H1 (cell line): ENCODE measurements around the gene REPIN1. TPM values are rescaled to one million over a fixed set of nuclear protein-coding genes. Genes with fewer than 3 reads are reported as not detected.

Experiments used
- CTCF ChIA-PET: fragments of 300-600 bp; sonication (Branson Sonifier 250); formaldehyde crosslinking; loops from one replicate; lab custom pipeline; 2021; ENCODE audit not compliant: partially characterized antibody; lab: Charles Lee
- POLR2A ChIA-PET: fragments of 300-600 bp; sonication (Branson Sonifier 250); formaldehyde crosslinking; loops from one replicate; lab custom pipeline; 2021; ENCODE audit warnings: inconsistent platforms; ENCODE audit not compliant: partially characterized antibody; lab: Charles Lee
- DNase-seq, 2 experiments: peaks; one replicate each; pipeline versions ENCODE4 v3.0.0 to v3.0.0-alpha.2; 2010 to 2022; ENCODE audit warnings: low spot score in 2 of 2, low read depth in 1 of 2, mixed read lengths in 1 of 2
- FAIRE-seq: peaks from 2 replicates; lab custom pipeline; 2011; peaks lifted over from hg19 to GRCh38; lab: Jason Lieb, UNC
- H2AFZ ChIP-seq: 2 replicates; pipeline ENCODE4 v1.8.1; 2012; ENCODE audit warnings: low read length, inconsistent platforms
- H2AK5ac ChIP-seq: 2 replicates; pipeline ENCODE4 v1.6.1; 2013; ENCODE audit warnings: low read depth, low read length
- H2BK120ac ChIP-seq: replicated peaks from 2 replicates; pipeline ENCODE3; 2013; ENCODE audit warnings: low read depth, low read length, inconsistent platforms
- H2BK12ac ChIP-seq: 2 replicates; pipeline ENCODE4 v1.6.1; 2013; ENCODE audit warnings: low read depth, low read length
- H2BK15ac ChIP-seq: 2 replicates; pipeline ENCODE4 v1.6.1; 2013; ENCODE audit warnings: low read length
- H2BK20ac ChIP-seq: 2 replicates; pipeline ENCODE4 v1.6.1; 2013; ENCODE audit warnings: low read length
- H2BK5ac ChIP-seq: 2 replicates; pipeline ENCODE4 v1.6.1; 2013; ENCODE audit warnings: low read depth, low read length
- H3K14ac ChIP-seq: 2 replicates; pipeline ENCODE4 v1.6.1; 2013; ENCODE audit warnings: inconsistent platforms; ENCODE audit not compliant: insufficient read length
- H3K18ac ChIP-seq: 2 replicates; pipeline ENCODE4 v1.6.1; 2013; ENCODE audit warnings: low read length; ENCODE audit errors: extremely low read depth
- H3K23ac ChIP-seq: 2 replicates; pipeline ENCODE4 v1.6.1; 2013; ENCODE audit warnings: inconsistent platforms; ENCODE audit not compliant: insufficient read length
- H3K23me2 ChIP-seq: 2 replicates; pipeline ENCODE4 v1.6.1; 2013; ENCODE audit warnings: low read depth, low read length
- H3K27ac ChIP-seq: 2 replicates; pipeline ENCODE4 v1.6.1; 2011; ENCODE audit warnings: low read depth, low read length, inconsistent platforms
- H3K27me3 ChIP-seq, 4 experiments: replicated peaks in 1 of 4; 1 replicate in 1 of 4; 2 replicates in 3 of 4; pipeline versions ENCODE4 v1.6.1 to v1.8.1; 2011 to 2013; ENCODE audit warnings: low read length in 3 of 4, mild to moderate bottlenecking in 3 of 4, inconsistent platforms in 2 of 4, mixed read lengths in 2 of 4, moderate library complexity in 1 of 4; ENCODE audit not compliant: control insufficient read depth in 3 of 4, insufficient read depth in 3 of 4; ENCODE audit errors: extremely low read depth in 1 of 4
- H3K36me3 ChIP-seq, 4 experiments: 2 replicates each; pipeline versions ENCODE4 v1.6.1 to v1.8.1; 2011 to 2013; ENCODE audit warnings: mild to moderate bottlenecking in 4 of 4, low read length in 3 of 4, moderate library complexity in 2 of 4, control low read depth in 1 of 4, inconsistent platforms in 1 of 4; ENCODE audit not compliant: insufficient read depth in 4 of 4, control insufficient read depth in 2 of 4
- H3K4ac ChIP-seq: replicated peaks from 2 replicates; pipeline ENCODE3; 2013; ENCODE audit warnings: low read length, low read depth, mixed read lengths, inconsistent platforms; ENCODE audit not compliant: insufficient read length
- H3K4me1 ChIP-seq, 4 experiments: replicated peaks in 1 of 4; 1 replicate in 1 of 4; 2 replicates in 3 of 4; pipeline versions ENCODE4 v1.6.1 to v1.8.1; 2011 to 2013; ENCODE audit warnings: low read length in 3 of 4, inconsistent platforms in 2 of 4, mixed read lengths in 1 of 4; ENCODE audit not compliant: insufficient read depth in 4 of 4, control insufficient read depth in 3 of 4
- H3K4me2 ChIP-seq, 2 experiments: 2 replicates each; pipeline versions ENCODE4 v1.6.1 to v1.8.1; 2011 to 2013; ENCODE audit warnings: low read depth in 2 of 2, low read length in 2 of 2, control low read depth in 1 of 2, inconsistent platforms in 1 of 2, mild to moderate bottlenecking in 1 of 2; ENCODE audit not compliant: insufficient read depth in 1 of 2
- H3K4me3 ChIP-seq, 4 experiments: fragments of 200-600, 300-600 bp in 1 of 4; sonication (generic), shearing (Covaris generic), sonication (Bioruptor Twin) in 1 of 4; 2 replicates each; pipeline versions ENCODE4 v1.5.1 to v1.8.1; 2011 to 2016; ENCODE audit warnings: low read length in 4 of 4, low read depth in 3 of 4, control low read depth in 2 of 4, inconsistent platforms in 2 of 4, mild to moderate bottlenecking in 2 of 4, mixed read lengths in 1 of 4, moderate library complexity in 1 of 4; ENCODE audit not compliant: insufficient read depth in 2 of 4; ENCODE audit errors: extremely low read depth in 1 of 4
- H3K56ac ChIP-seq: replicated peaks from 2 replicates; pipeline ENCODE3; 2013; ENCODE audit warnings: low read depth, mild to moderate bottlenecking, mixed read lengths, low read length, inconsistent platforms; ENCODE audit not compliant: insufficient read length
- H3K79me1 ChIP-seq: 2 replicates; pipeline ENCODE4 v1.6.1; 2013; ENCODE audit warnings: low read depth, low read length, control low read depth
- H3K79me2 ChIP-seq, 2 experiments: 2 replicates each; pipeline versions ENCODE4 v1.6.1 to v1.8.1; 2012 to 2013; ENCODE audit warnings: low read length in 2 of 2, mild to moderate bottlenecking in 2 of 2, inconsistent platforms in 1 of 2; ENCODE audit not compliant: insufficient read depth in 2 of 2, control insufficient read depth in 1 of 2
- H3K9ac ChIP-seq, 4 experiments: replicated peaks in 1 of 4; 1 replicate in 1 of 4; 2 replicates in 3 of 4; pipeline versions ENCODE4 v1.6.1 to v1.8.1; 2011 to 2013; ENCODE audit warnings: low read depth in 3 of 4, low read length in 3 of 4, control low read depth in 2 of 4, mild to moderate bottlenecking in 2 of 4, moderate library complexity in 2 of 4, inconsistent platforms in 1 of 4; ENCODE audit errors: extremely low read depth in 1 of 4
- H3K9me3 ChIP-seq, 2 experiments: 2 replicates each; pipeline versions ENCODE4 v1.6.1 to v1.8.1; 2012 to 2013; ENCODE audit warnings: mild to moderate bottlenecking in 2 of 2, moderate library complexity in 2 of 2, control low read depth in 1 of 2, inconsistent platforms in 1 of 2, low read depth in 1 of 2, low read length in 1 of 2, mixed read lengths in 1 of 2; ENCODE audit not compliant: insufficient read depth in 2 of 2
- H4K20me1 ChIP-seq, 2 experiments: replicated peaks in 1 of 2; 2 replicates each; pipeline versions ENCODE3 to v1.8.1; 2011 to 2013; ENCODE audit warnings: inconsistent platforms in 2 of 2, low read length in 2 of 2, mild to moderate bottlenecking in 1 of 2; ENCODE audit not compliant: insufficient read depth in 2 of 2, control insufficient read depth in 1 of 2
- H4K5ac ChIP-seq: 2 replicates; pipeline ENCODE4 v1.6.1; 2013; ENCODE audit warnings: low read length, low read depth, mixed read lengths, inconsistent platforms; ENCODE audit not compliant: insufficient read length
- H4K8ac ChIP-seq: 2 replicates; pipeline ENCODE4 v1.8.0; 2013; ENCODE audit warnings: mild to moderate bottlenecking, moderate library complexity, low read length, inconsistent platforms; ENCODE audit not compliant: insufficient read depth; ENCODE audit errors: extremely low read depth
- H4K91ac ChIP-seq: replicated peaks from 2 replicates; pipeline ENCODE3; 2013; ENCODE audit warnings: low read length, mixed read lengths, inconsistent platforms; ENCODE audit not compliant: insufficient read length
- ASH2L ChIP-seq: fragments of 200-600, 300-600 bp; sonication (generic); IDR thresholded peaks from one replicate; pipeline ENCODE4 v1.7.1; 2017; ENCODE audit warnings: low read length
- CHD2 ChIP-seq: IDR thresholded peaks from 2 replicates; pipeline ENCODE4 v1.6.1; 2012; ENCODE audit warnings: low read length, improper control_type of control experiment
- KDM1A ChIP-seq: fragments of 200-600, 300-600 bp; sonication (generic); IDR thresholded peaks from 2 replicates; pipeline ENCODE4 v1.7.1; 2016; ENCODE audit warnings: mild to moderate bottlenecking, low read length, borderline replicate concordance
- RBBP5 ChIP-seq: IDR thresholded peaks from 2 replicates; pipeline ENCODE4 v1.7.1; 2012; ENCODE audit warnings: low read depth, mild to moderate bottlenecking, inconsistent platforms, low read length, moderate library complexity, borderline replicate concordance
- SP4 ChIP-seq: IDR thresholded peaks from 2 replicates; pipeline ENCODE4 v1.6.1; 2012; ENCODE audit warnings: low read length, inconsistent platforms
- SRF ChIP-seq: IDR thresholded peaks from 2 replicates; pipeline ENCODE4 v1.6.1; 2011; ENCODE audit warnings: mild to moderate bottlenecking, low read depth, low read length, moderate library complexity
- YY1 ChIP-seq: IDR thresholded peaks from 2 replicates; pipeline ENCODE4 v1.6.1; 2011; ENCODE audit warnings: low read depth, mild to moderate bottlenecking, low read length
- ZNF274 ChIP-seq: IDR thresholded peaks from 2 replicates; pipeline ENCODE4 v1.7.0; 2012; ENCODE audit warnings: low read length, borderline replicate concordance; ENCODE audit errors: extremely low read depth
- WGBS, 2 experiments: shearing (Covaris generic) in 1 of 2; methylation state at CpG; one replicate each; pipeline versions ENCODE4 v1.1.6 to v1.1.7; 2013 to 2015; ENCODE audit warnings: low lambda C conversion rate in 2 of 2, mixed read lengths in 2 of 2, inconsistent platforms in 1 of 2, low coverage in 1 of 2, missing lambda C conversion rate in 1 of 2; ENCODE audit not compliant: insufficient replicate concordance in 2 of 2, insufficient coverage in 1 of 2, insufficient read length in 1 of 2; ENCODE audit errors: extremely low coverage in 1 of 2, missing lambda C conversion rate in 1 of 2; 5-methylcytosine and 5-hydroxymethylcytosine counted together
- polyA plus RNA-seq, 7 experiments: library from polyadenylated mRNA; depleted of rRNA in 3 of 7; stranded (reverse) in 5 of 7; unstranded in 2 of 7; fragments of >200 nt in 5 of 7; fragments of 200-250 nt in 2 of 7; gene quantifications; 1 replicate in 5 of 7; 2 replicates in 1 of 7; 4 replicates in 1 of 7; pipeline versions ENCODE4 v1.2.1 to v1.2.3, GENCODE V29; 2011 to 2013; ENCODE audit warnings: missing spikeins in 2 of 7, mixed read lengths in 2 of 7
- total RNA-seq: library from RNA; stranded (reverse); fragmentation: NEBNext Ultra II Directional; extraction: Animal tissue kit (Norgen Biotek cat#: 25700); gene quantifications from 2 replicates; pipeline ENCODE4 v1.2.1, GENCODE V29; 2021
- TF ChIP-seq, protein P1 (sequence below), 3 experiments: IDR thresholded peaks; 1 replicate in 2 of 3; 2 replicates in 1 of 3; pipeline versions ENCODE4 v1.5.1 to v1.6.1; 2011; ENCODE audit warnings: low read length in 3 of 3, mild to moderate bottlenecking in 3 of 3, inconsistent platforms in 2 of 3, low read depth in 1 of 3, moderate library complexity in 1 of 3; ENCODE audit not compliant: insufficient read depth in 1 of 3; ENCODE audit errors: control extremely low read depth in 1 of 3

Gene REPIN1
- total and polyA plus RNA-seq, 2 of the 8 experiments (the other 6 are each of a cell fraction or from before 2014, with no cell fraction given) = 98.6 to 125 TPM

DNA sequence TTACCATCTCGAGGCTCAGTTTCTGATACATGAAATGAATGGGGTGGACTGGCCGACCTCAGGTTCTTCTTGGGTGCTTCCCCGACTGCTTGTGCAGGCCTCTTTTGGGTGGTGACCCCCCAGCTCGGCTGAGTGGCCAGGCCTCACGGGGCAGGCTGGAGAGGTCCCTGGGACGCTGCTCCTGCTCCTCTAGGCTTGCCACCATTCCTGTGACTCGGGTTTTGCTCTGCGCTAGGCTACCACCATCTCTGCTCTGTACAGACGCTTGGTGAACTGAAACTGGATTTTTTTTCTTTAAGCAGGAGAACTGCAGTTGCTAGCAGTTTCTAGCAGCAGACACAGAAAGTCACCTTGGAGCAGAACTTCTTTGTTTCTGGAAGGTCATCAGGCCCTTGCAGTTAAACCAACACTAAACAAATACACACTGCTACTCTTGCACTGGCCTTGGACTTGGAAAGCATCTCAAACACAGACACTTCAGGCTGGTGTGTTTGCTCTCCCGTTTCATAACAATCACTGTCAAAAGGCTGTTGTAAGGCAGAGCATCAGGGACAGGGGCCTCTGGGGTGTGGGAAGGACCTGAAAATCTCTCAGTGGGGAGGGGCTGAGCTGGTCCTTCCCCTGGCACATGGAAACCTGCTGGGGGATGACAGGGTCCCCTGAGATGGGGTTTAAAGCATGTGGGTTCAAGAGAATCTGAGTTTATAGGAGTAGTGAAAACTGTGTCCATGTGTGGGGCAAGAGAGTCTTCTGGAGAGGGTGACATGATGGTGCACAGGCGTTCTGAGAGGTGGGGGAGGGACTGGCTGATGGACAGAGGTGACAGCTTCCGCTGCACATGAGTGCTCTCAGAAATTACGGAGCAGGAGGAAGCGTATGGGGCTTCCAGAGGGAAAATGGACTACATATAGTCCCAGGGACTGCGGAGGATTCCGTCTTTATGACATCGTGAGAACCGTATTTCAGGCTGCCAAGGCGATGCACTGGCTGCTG is 46.8 kb downstream of the REPIN1 start:
- H2AFZ ChIP-seq = no peak overlapping the region
- WGBS, 2 experiments = 91% methylated on average over 19 of the region's 19 CpGs; no CpG with 5 or more reads in 1 of the 2 experiments
- H3K23ac ChIP-seq = no peak overlapping the region
- H4K20me1 ChIP-seq = peaks cover 0 to 3% of the 10 kb centered on the region in 2 experiments
- H2BK12ac ChIP-seq = no peak overlapping the region
- DNase-seq = peak in 1 of 2 experiments; percentile 41
- FAIRE-seq = no peak
- peak overlapping the region; percentile 97 for H2BK15ac ChIP-seq
- H4K8ac ChIP-seq = no peak overlapping the region; the same call in 1 of the 2 replicates
- ChIA-PET CTCF (interaction anchor here (0.5 to 2.2 kb wide), 5 partner anchors 14 to 99 kb away, joined by 3 to 5 read pairs (median 3); no protein-coding TSS in a partner anchor), POLR2A (interaction anchor here (0.6 to 14.9 kb wide), 7 partner anchors 10 to 352 kb away, joined by 3 to 164 read pairs (median 3); a partner anchor contains a TSS)
- H3K27ac ChIP-seq = no peak overlapping the region
- H3K79me1 ChIP-seq = no peaks in the 10 kb centered on the region
- no peak overlapping the region for H3K4me2 ChIP-seq
- 0 out of 2 replicates have a peak overlapping the region, but pooled peaks have one; percentile 28 for H2BK5ac ChIP-seq
- H3K36me3 ChIP-seq = peaks cover 0 to 16% (median 6%) of the 10 kb centered on the region in 4 experiments; a peak in 5 of 8 replicates
- no peak overlapping the region for H2BK120ac ChIP-seq
- no peak overlapping the region for H3K14ac ChIP-seq
- H3K9ac ChIP-seq = no peak overlapping the region
- H2BK20ac ChIP-seq = peak overlapping the region; percentile 35; the same call in 1 of the 2 replicates
- H3K79me2 ChIP-seq = no peaks in the 10 kb centered on the region
- no peak overlapping the region for H3K4ac ChIP-seq
- H4K91ac ChIP-seq = peak overlapping the region; percentile 67
- no peak overlapping the region for H3K56ac ChIP-seq
- H4K5ac ChIP-seq = no peak overlapping the region
- H3K4me3 ChIP-seq = no peak overlapping the region
- no peak overlapping the region for H2AK5ac ChIP-seq
- H3K23me2 ChIP-seq = no peaks in the 10 kb centered on the region
- H3K9me3 ChIP-seq = no peaks in the 10 kb centered on the region
- no peak overlapping the region for H3K18ac ChIP-seq
- H3K4me1 ChIP-seq = peaks cover 0 to 3% (median 0%) of the 10 kb centered on the region in 4 experiments; a peak in 2 of 7 replicates
- no peaks in the 10 kb centered on the region for H3K27me3 ChIP-seq
- no peak for TF ChIP-seq KDM1A
- no peak for TF ChIP-seq YY1
- TF ChIP-seq RBBP5 = no peak
- TF ChIP-seq ZNF274 = no peak
- TF ChIP-seq ASH2L = no peak
- TF ChIP-seq SRF = no peak
- TF ChIP-seq CHD2 = no peak
- no peak for TF ChIP-seq SP4
- TF ChIP-seq, protein P1, sequence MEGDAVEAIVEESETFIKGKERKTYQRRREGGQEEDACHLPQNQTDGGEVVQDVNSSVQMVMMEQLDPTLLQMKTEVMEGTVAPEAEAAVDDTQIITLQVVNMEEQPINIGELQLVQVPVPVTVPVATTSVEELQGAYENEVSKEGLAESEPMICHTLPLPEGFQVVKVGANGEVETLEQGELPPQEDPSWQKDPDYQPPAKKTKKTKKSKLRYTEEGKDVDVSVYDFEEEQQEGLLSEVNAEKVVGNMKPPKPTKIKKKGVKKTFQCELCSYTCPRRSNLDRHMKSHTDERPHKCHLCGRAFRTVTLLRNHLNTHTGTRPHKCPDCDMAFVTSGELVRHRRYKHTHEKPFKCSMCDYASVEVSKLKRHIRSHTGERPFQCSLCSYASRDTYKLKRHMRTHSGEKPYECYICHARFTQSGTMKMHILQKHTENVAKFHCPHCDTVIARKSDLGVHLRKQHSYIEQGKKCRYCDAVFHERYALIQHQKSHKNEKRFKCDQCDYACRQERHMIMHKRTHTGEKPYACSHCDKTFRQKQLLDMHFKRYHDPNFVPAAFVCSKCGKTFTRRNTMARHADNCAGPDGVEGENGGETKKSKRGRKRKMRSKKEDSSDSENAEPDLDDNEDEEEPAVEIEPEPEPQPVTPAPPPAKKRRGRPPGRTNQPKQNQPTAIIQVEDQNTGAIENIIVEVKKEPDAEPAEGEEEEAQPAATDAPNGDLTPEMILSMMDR (IDR thresholded peaks at IDR 0.05; ENCODE audit: control extremely low read depth in 1 of 3, insufficient read depth in 1 of 3, low read depth in 1 of 3, low read length in 3 of 3) = no peak
